Measurements from ENCODE around the gene GDF15.

DNA sequence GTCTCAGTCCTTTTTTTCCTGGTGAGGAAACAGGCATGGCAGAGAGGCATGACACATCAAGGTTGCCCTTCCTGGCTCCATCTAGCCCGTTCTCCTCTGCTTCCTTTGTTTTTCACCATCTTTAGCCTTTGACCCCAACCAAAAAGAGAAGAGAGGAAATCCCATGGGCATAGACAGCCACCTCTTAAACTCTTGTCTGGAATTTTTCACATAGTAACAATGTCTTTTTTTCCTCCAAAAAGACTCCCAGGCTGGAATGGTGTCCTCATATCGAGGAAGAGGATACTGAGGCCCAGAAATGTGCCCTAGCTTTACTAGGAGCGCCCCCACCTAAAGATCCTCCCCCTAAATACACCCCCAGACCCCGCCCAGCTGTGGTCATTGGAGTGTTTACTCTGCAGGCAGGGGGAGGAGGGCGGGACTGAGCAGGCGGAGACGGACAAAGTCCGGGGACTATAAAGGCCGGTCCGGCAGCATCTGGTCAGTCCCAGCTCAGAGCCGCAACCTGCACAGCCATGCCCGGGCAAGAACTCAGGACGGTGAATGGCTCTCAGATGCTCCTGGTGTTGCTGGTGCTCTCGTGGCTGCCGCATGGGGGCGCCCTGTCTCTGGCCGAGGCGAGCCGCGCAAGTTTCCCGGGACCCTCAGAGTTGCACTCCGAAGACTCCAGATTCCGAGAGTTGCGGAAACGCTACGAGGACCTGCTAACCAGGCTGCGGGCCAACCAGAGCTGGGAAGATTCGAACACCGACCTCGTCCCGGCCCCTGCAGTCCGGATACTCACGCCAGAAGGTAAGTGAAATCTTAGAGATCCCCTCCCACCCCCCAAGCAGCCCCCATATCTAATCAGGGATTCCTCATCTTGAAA is at the start of gene GDF15:
- TF ChIP-seq, protein P1, sequence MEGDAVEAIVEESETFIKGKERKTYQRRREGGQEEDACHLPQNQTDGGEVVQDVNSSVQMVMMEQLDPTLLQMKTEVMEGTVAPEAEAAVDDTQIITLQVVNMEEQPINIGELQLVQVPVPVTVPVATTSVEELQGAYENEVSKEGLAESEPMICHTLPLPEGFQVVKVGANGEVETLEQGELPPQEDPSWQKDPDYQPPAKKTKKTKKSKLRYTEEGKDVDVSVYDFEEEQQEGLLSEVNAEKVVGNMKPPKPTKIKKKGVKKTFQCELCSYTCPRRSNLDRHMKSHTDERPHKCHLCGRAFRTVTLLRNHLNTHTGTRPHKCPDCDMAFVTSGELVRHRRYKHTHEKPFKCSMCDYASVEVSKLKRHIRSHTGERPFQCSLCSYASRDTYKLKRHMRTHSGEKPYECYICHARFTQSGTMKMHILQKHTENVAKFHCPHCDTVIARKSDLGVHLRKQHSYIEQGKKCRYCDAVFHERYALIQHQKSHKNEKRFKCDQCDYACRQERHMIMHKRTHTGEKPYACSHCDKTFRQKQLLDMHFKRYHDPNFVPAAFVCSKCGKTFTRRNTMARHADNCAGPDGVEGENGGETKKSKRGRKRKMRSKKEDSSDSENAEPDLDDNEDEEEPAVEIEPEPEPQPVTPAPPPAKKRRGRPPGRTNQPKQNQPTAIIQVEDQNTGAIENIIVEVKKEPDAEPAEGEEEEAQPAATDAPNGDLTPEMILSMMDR (IDR thresholded peaks at IDR 0.05) = peak in 3 of 4 experiments; percentile 27 to 40 (median 32)
- TF ChIP-seq POLR2A (IDR thresholded peaks at IDR 0.05) = peak in 1 of 2 donors; percentile 46

All from uterus (tissue), 2 donors.